SW 1271 (cell line): ENCODE results near the gene UVSSA.
"Not testable (repeated sequence)": the region's sequence is repeated elsewhere in the genome, so short reads cannot be mapped to it uniquely, and the experiment has no call there.

Experiments
- DNase-seq, 2 experiments: peaks; one replicate each; lab custom pipeline; 2025; lab: John Stamatoyannopoulos, UW

UVSSA gene

GRCh38 chr4:1377606-1378261, 30.7 kb downstream of the UVSSA start:
- DNase-seq: no peak

- no peak for DNase-seq
Measured at GRCh38 chr4:1378559-1379231, 31.7 kb downstream of the UVSSA start.

- DNase-seq: no peak
Measured at GRCh38 chr4:1379351-1379781, 32.4 kb downstream of the UVSSA start.

GRCh38 chr4:1379801-1380331, 32.9 kb downstream of the UVSSA start:
- DNase-seq: no peak

- no peak for DNase-seq
Measured at GRCh38 chr4:1380368-1381151, 33.6 kb downstream of the UVSSA start.

GRCh38 chr4:1381181-1381621, 34.2 kb downstream of the UVSSA start:
- no peak for DNase-seq

- DNase-seq: no peak
Measured at GRCh38 chr4:1381944-1382541, 35.0 kb downstream of the UVSSA start.

- DNase-seq: no peak
Measured at GRCh38 chr4:1382776-1383727, 36.0 kb downstream of the UVSSA start.

- DNase-seq: no peak
Measured at GRCh38 chr4:1383728-1384591, 37.0 kb downstream of the UVSSA start.

- no peak for DNase-seq
Measured at GRCh38 chr4:1384675-1385372, 37.8 kb downstream of the UVSSA start.

GRCh38 chr4:1385373-1386340, 38.6 kb downstream of the UVSSA start:
- no peak for DNase-seq

GRCh38 chr4:1393363-1393762, 46.4 kb downstream of the UVSSA start:
- DNase-seq: not testable (repeated sequence)

GRCh38 chr4:1393866-1394265, 46.9 kb downstream of the UVSSA start:
- DNase-seq: no peak

GRCh38 chr4:1394554-1395388, 47.8 kb downstream of the UVSSA start:
- not testable (repeated sequence) for DNase-seq

- not testable (repeated sequence) for DNase-seq
Measured at GRCh38 chr4:1395389-1395820, 48.4 kb downstream of the UVSSA start.

- DNase-seq: no peak
Measured at GRCh38 chr4:1395941-1396805, 49.2 kb downstream of the UVSSA start.
